Measurements from ENCODE around the gene LDLRAD1.

- TF ChIP-seq, protein P1, sequence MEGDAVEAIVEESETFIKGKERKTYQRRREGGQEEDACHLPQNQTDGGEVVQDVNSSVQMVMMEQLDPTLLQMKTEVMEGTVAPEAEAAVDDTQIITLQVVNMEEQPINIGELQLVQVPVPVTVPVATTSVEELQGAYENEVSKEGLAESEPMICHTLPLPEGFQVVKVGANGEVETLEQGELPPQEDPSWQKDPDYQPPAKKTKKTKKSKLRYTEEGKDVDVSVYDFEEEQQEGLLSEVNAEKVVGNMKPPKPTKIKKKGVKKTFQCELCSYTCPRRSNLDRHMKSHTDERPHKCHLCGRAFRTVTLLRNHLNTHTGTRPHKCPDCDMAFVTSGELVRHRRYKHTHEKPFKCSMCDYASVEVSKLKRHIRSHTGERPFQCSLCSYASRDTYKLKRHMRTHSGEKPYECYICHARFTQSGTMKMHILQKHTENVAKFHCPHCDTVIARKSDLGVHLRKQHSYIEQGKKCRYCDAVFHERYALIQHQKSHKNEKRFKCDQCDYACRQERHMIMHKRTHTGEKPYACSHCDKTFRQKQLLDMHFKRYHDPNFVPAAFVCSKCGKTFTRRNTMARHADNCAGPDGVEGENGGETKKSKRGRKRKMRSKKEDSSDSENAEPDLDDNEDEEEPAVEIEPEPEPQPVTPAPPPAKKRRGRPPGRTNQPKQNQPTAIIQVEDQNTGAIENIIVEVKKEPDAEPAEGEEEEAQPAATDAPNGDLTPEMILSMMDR (IDR thresholded peaks at IDR 0.05): no peak
- TF ChIP-seq SIN3A (IDR thresholded peaks at IDR 0.05; ENCODE audit: borderline replicate concordance, insufficient read depth, low read depth, low read length) (no peak), POLR2AphosphoS5 (IDR thresholded peaks at IDR 0.05; ENCODE audit: low read depth, low read length) (no peak)
- TF ChIP-seq, protein P2, sequence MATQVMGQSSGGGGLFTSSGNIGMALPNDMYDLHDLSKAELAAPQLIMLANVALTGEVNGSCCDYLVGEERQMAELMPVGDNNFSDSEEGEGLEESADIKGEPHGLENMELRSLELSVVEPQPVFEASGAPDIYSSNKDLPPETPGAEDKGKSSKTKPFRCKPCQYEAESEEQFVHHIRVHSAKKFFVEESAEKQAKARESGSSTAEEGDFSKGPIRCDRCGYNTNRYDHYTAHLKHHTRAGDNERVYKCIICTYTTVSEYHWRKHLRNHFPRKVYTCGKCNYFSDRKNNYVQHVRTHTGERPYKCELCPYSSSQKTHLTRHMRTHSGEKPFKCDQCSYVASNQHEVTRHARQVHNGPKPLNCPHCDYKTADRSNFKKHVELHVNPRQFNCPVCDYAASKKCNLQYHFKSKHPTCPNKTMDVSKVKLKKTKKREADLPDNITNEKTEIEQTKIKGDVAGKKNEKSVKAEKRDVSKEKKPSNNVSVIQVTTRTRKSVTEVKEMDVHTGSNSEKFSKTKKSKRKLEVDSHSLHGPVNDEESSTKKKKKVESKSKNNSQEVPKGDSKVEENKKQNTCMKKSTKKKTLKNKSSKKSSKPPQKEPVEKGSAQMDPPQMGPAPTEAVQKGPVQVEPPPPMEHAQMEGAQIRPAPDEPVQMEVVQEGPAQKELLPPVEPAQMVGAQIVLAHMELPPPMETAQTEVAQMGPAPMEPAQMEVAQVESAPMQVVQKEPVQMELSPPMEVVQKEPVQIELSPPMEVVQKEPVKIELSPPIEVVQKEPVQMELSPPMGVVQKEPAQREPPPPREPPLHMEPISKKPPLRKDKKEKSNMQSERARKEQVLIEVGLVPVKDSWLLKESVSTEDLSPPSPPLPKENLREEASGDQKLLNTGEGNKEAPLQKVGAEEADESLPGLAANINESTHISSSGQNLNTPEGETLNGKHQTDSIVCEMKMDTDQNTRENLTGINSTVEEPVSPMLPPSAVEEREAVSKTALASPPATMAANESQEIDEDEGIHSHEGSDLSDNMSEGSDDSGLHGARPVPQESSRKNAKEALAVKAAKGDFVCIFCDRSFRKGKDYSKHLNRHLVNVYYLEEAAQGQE (IDR thresholded peaks at IDR 0.05; ENCODE audit: insufficient read depth in 1 of 2, low read depth in 2 of 2, low read length in 1 of 2): no peak
These were observed 38.1 kb downstream of the LDLRAD1 start for GRCh38 chr1:53979712-53980450.

All from Panc1 (cell line).